ENCODE measurements around the gene THSD4. TPM values are rescaled to one million over a fixed set of nuclear protein-coding genes. Genes with fewer than 3 reads are reported as not detected.

The THSD4 gene
- total and polyA plus RNA-seq, 4 donors, result 6.0 to 42.4 (median 18.5) TPM

- DNase-seq (no peak), ATAC-seq (ENCODE audit: insufficient read depth, low FRiP score) (no peak)
- no peak overlapping the region for H3K4me3 ChIP-seq
- H3K36me3 ChIP-seq (ENCODE audit: control insufficient read depth in 4 of 4, insufficient read depth in 4 of 4, low read length in 4 of 4), result no peaks in the 10 kb centered on the region
- H3K4me1 ChIP-seq (ENCODE audit: control insufficient read depth in 5 of 5, insufficient read depth in 5 of 5, low read length in 5 of 5), result peaks cover 0 to 14% (median 2%) of the 10 kb centered on the region in 5 donors
- no peak overlapping the region for H3K27ac ChIP-seq (ENCODE audit: low read depth in 1 of 2, low read length in 1 of 2)
- H3K9ac ChIP-seq (ENCODE audit: insufficient read depth in 1 of 2, low read length in 2 of 2), result no peak overlapping the region
- H3K27me3 ChIP-seq (ENCODE audit: control insufficient read depth in 3 of 3, insufficient read depth in 3 of 3, low read length in 2 of 3), result no peaks in the 10 kb centered on the region
- TF ChIP-seq, protein P1, sequence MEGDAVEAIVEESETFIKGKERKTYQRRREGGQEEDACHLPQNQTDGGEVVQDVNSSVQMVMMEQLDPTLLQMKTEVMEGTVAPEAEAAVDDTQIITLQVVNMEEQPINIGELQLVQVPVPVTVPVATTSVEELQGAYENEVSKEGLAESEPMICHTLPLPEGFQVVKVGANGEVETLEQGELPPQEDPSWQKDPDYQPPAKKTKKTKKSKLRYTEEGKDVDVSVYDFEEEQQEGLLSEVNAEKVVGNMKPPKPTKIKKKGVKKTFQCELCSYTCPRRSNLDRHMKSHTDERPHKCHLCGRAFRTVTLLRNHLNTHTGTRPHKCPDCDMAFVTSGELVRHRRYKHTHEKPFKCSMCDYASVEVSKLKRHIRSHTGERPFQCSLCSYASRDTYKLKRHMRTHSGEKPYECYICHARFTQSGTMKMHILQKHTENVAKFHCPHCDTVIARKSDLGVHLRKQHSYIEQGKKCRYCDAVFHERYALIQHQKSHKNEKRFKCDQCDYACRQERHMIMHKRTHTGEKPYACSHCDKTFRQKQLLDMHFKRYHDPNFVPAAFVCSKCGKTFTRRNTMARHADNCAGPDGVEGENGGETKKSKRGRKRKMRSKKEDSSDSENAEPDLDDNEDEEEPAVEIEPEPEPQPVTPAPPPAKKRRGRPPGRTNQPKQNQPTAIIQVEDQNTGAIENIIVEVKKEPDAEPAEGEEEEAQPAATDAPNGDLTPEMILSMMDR (IDR thresholded peaks at IDR 0.05; ENCODE audit: control extremely low read depth, extremely low read depth), result no peak
- H3K9me3 ChIP-seq (ENCODE audit: control insufficient read depth in 4 of 4, insufficient read depth in 3 of 4, low read length in 3 of 4), result no peaks in the 10 kb centered on the region
- 73 to 76% methylated on average over 5 of the region's 5 CpGs for WGBS, 2 donors
Observed at GRCh38 chr15:71449956-71450355, 334.7 kb downstream of the THSD4 start.

DNA sequence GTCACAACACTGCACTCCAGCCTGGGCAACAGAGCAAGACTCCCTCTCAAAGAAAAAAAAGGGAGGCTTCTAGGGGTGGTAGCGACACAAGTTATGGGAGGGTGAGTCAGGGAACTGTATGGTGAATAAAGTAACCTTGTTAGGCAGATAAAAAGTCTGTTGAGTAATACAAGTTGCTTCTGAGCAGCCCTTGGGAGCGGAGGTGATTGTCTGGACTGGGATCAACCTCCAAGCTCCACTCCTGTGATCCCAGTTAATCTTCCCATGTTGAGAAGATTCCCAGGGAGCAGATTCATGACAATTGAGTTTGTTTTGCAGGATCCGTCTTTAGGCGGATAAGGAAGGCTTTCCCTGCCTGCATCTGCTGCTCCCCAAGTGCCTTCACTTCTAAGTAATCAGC lies 335.9 kb downstream of the THSD4 start:
- H3K4me3 ChIP-seq, result no peak overlapping the region
- H3K27me3 ChIP-seq (ENCODE audit: control insufficient read depth in 3 of 3, insufficient read depth in 3 of 3, low read length in 2 of 3), result no peaks in the 10 kb centered on the region
- no peaks in the 10 kb centered on the region for H3K9me3 ChIP-seq (ENCODE audit: control insufficient read depth in 4 of 4, insufficient read depth in 3 of 4, low read length in 3 of 4)
- no peak overlapping the region for H3K27ac ChIP-seq (ENCODE audit: low read depth in 1 of 2, low read length in 1 of 2)
- no peak overlapping the region for H3K9ac ChIP-seq (ENCODE audit: insufficient read depth in 1 of 2, low read length in 2 of 2)
- no peak for ATAC-seq (ENCODE audit: insufficient read depth, low FRiP score)
- H3K36me3 ChIP-seq (ENCODE audit: control insufficient read depth in 4 of 4, insufficient read depth in 4 of 4, low read length in 4 of 4), result no peaks in the 10 kb centered on the region
- TF ChIP-seq, protein P1 (IDR thresholded peaks at IDR 0.05; ENCODE audit: control extremely low read depth, extremely low read depth), result no peak
- H3K4me1 ChIP-seq (ENCODE audit: control insufficient read depth in 5 of 5, insufficient read depth in 5 of 5, low read length in 5 of 5), result peaks cover 0 to 14% (median 3%) of the 10 kb centered on the region in 5 donors
- DNase-seq, result no peak
- WGBS, 2 donors, result 94 to 97% methylated on average over 4 of the region's 4 CpGs

- Histone ChIP-seq H3K36me3 (ENCODE audit: control insufficient read depth in 4 of 4, insufficient read depth in 4 of 4, low read length in 4 of 4) (peaks cover 0 to 1% (median 0%) of the 10 kb centered on the region in 4 donors), H3K27me3 (ENCODE audit: control insufficient read depth in 3 of 3, insufficient read depth in 3 of 3, low read length in 2 of 3) (no peaks in the 10 kb centered on the region), H3K27ac (ENCODE audit: low read depth in 1 of 2, low read length in 1 of 2) (no peak overlapping the region), H3K4me3 (no peak overlapping the region), H3K9me3 (ENCODE audit: control insufficient read depth in 4 of 4, insufficient read depth in 3 of 4, low read length in 3 of 4) (no peaks in the 10 kb centered on the region), H3K4me1 (ENCODE audit: control insufficient read depth in 5 of 5, insufficient read depth in 5 of 5, low read length in 5 of 5) (peaks cover 0 to 14% (median 8%) of the 10 kb centered on the region in 5 donors), H3K9ac (ENCODE audit: insufficient read depth in 1 of 2, low read length in 2 of 2) (no peak overlapping the region)
- ATAC-seq (ENCODE audit: insufficient read depth, low FRiP score), result no peak
- 82 to 94% methylated on average over 3 of the region's 3 CpGs for WGBS, 2 donors
- TF ChIP-seq, protein P1 (IDR thresholded peaks at IDR 0.05; ENCODE audit: control extremely low read depth, extremely low read depth), result no peak
- DNase-seq, result no peak
Observed at GRCh38 chr15:71452893-71453292, 337.6 kb downstream of the THSD4 start.

- Histone ChIP-seq H3K27me3 (ENCODE audit: control insufficient read depth in 3 of 3, insufficient read depth in 3 of 3, low read length in 2 of 3) (no peaks in the 10 kb centered on the region), H3K4me1 (ENCODE audit: control insufficient read depth in 5 of 5, insufficient read depth in 5 of 5, low read length in 5 of 5) (peaks cover 0 to 11% (median 8%) of the 10 kb centered on the region in 5 donors), H3K27ac (ENCODE audit: low read depth in 1 of 2, low read length in 1 of 2) (no peak overlapping the region), H3K4me3 (no peak overlapping the region), H3K9ac (ENCODE audit: insufficient read depth in 1 of 2, low read length in 2 of 2) (no peak overlapping the region), H3K36me3 (ENCODE audit: control insufficient read depth in 4 of 4, insufficient read depth in 4 of 4, low read length in 4 of 4) (peaks cover 0 to 1% (median 0%) of the 10 kb centered on the region in 4 donors), H3K9me3 (ENCODE audit: control insufficient read depth in 4 of 4, insufficient read depth in 3 of 4, low read length in 3 of 4) (no peaks in the 10 kb centered on the region)
- no peak for DNase-seq
- no peak for ATAC-seq (ENCODE audit: insufficient read depth, low FRiP score)
- TF ChIP-seq, protein P1 (IDR thresholded peaks at IDR 0.05; ENCODE audit: control extremely low read depth, extremely low read depth), result no peak
- 74 to 79% methylated on average over 6 of the region's 6 CpGs for WGBS, 2 donors
Observed at GRCh38 chr15:71454462-71454996, 339.3 kb downstream of the THSD4 start.

Measured in lung (tissue), 12 donors.